ENCODE measurements around the gene C11orf97.
A peak's percentile ranks its signal among the peaks of the same experiment; 100 is the strongest.

DNA sequence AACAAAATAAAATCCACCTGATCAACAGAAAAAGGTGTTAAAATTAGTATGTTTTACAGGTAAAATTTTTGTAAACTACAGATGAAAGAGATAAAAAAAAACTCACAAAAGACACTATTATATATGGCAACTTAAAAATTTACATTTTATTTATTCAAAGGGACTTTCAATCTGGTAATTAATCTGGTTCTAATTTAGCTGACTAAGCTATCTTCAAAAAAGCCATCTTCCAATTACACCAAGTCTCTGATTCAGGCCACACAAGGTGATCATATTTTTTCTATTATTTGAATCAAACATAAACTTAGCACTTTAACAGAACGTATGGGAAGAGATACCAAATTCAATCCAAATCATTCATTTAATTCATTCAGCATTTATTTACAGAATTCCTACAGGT lies 26.2 kb upstream of the C11orf97 start:
- TF ChIP-seq, protein P1, sequence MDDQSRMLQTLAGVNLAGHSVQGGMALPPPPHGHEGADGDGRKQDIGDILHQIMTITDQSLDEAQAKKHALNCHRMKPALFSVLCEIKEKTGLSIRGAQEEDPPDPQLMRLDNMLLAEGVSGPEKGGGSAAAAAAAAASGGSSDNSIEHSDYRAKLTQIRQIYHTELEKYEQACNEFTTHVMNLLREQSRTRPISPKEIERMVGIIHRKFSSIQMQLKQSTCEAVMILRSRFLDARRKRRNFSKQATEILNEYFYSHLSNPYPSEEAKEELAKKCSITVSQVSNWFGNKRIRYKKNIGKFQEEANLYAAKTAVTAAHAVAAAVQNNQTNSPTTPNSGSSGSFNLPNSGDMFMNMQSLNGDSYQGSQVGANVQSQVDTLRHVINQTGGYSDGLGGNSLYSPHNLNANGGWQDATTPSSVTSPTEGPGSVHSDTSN (IDR thresholded peaks at IDR 0.05): no peak
- no peak for TF ChIP-seq CEBPB (IDR thresholded peaks at IDR 0.05)
- TF ChIP-seq SMC3 (IDR thresholded peaks at IDR 0.05): no peak
- TF ChIP-seq, protein P2, sequence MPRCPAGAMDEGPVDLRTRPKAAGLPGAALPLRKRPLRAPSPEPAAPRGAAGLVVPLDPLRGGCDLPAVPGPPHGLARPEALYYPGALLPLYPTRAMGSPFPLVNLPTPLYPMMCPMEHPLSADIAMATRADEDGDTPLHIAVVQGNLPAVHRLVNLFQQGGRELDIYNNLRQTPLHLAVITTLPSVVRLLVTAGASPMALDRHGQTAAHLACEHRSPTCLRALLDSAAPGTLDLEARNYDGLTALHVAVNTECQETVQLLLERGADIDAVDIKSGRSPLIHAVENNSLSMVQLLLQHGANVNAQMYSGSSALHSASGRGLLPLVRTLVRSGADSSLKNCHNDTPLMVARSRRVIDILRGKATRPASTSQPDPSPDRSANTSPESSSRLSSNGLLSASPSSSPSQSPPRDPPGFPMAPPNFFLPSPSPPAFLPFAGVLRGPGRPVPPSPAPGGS (IDR thresholded peaks at IDR 0.05): no peak
- TF ChIP-seq, protein P3, sequence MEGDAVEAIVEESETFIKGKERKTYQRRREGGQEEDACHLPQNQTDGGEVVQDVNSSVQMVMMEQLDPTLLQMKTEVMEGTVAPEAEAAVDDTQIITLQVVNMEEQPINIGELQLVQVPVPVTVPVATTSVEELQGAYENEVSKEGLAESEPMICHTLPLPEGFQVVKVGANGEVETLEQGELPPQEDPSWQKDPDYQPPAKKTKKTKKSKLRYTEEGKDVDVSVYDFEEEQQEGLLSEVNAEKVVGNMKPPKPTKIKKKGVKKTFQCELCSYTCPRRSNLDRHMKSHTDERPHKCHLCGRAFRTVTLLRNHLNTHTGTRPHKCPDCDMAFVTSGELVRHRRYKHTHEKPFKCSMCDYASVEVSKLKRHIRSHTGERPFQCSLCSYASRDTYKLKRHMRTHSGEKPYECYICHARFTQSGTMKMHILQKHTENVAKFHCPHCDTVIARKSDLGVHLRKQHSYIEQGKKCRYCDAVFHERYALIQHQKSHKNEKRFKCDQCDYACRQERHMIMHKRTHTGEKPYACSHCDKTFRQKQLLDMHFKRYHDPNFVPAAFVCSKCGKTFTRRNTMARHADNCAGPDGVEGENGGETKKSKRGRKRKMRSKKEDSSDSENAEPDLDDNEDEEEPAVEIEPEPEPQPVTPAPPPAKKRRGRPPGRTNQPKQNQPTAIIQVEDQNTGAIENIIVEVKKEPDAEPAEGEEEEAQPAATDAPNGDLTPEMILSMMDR (IDR thresholded peaks at IDR 0.05): no peak
- no peak for TF ChIP-seq KDM5A (IDR thresholded peaks at IDR 0.05)
- TF ChIP-seq, protein P4, sequence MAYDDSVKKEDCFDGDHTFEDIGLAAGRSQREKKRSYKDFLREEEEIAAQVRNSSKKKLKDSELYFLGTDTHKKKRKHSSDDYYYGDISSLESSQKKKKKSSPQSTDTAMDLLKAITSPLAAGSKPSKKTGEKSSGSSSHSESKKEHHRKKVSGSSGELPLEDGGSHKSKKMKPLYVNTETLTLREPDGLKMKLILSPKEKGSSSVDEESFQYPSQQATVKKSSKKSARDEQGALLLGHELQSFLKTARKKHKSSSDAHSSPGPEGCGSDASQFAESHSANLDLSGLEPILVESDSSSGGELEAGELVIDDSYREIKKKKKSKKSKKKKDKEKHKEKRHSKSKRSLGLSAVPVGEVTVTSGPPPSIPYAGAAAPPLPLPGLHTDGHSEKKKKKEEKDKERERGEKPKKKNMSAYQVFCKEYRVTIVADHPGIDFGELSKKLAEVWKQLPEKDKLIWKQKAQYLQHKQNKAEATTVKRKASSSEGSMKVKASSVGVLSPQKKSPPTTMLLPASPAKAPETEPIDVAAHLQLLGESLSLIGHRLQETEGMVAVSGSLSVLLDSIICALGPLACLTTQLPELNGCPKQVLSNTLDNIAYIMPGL (CRISPR knock-in tag; IDR thresholded peaks at IDR 0.05; ENCODE audit: borderline replicate concordance): no peak
- TF ChIP-seq BHLHE40 (IDR thresholded peaks at IDR 0.05; ENCODE audit: low read depth, low read length): no peak
- TF ChIP-seq POLR2A (IDR thresholded peaks at IDR 0.05; ENCODE audit: low read length): no peak
- no peak for TF ChIP-seq KDM1A (IDR thresholded peaks at IDR 0.05; ENCODE audit: low read depth)
- TF ChIP-seq, protein P5, sequence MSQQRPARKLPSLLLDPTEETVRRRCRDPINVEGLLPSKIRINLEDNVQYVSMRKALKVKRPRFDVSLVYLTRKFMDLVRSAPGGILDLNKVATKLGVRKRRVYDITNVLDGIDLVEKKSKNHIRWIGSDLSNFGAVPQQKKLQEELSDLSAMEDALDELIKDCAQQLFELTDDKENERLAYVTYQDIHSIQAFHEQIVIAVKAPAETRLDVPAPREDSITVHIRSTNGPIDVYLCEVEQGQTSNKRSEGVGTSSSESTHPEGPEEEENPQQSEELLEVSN (IDR thresholded peaks at IDR 0.05; ENCODE audit: borderline replicate concordance, low read depth): no peak
- peak; percentile 73 for TF ChIP-seq MAFK (IDR thresholded peaks at IDR 0.05; ENCODE audit: partially characterized antibody)
- TF ChIP-seq CHD2 (IDR thresholded peaks at IDR 0.05; ENCODE audit: low read length, partially characterized antibody): no peak

All from A549 (cell line).